Endothelial cell of umbilical vein (primary cell): ENCODE data around the gene SCN10A. TPM values are rescaled to one million over a fixed set of nuclear protein-coding genes. Genes with fewer than 3 reads are reported as not detected.

Source experiments
- BruUV-seq: library from RNA; stranded (reverse); fragments of 400-500 nt; replicated peaks from 2 replicates; lab custom pipeline; 2021; lab: Mats Ljungman, UMichigan
- CTCF ChIA-PET: fragments of 300-600, 350-600 bp; sonication (Branson Sonifier 250); formaldehyde crosslinking; loops from one replicate; lab custom pipeline; 2021; ENCODE audit warnings: antibody characterized with exemption, inconsistent platforms; lab: Charles Lee
- POLR2A ChIA-PET: fragments of 300-600, 350-600 bp; sonication (Branson Sonifier 250); formaldehyde crosslinking; loops from one replicate; lab custom pipeline; 2021; ENCODE audit warnings: antibody characterized with exemption, inconsistent platforms; lab: Charles Lee
- DNase-seq: peaks from one replicate; pipeline ENCODE4 v3.0.0-alpha.2; 2011; ENCODE audit warnings: low read depth, low spot score
- FAIRE-seq: peaks from 2 replicates; lab custom pipeline; 2011; peaks lifted over from hg19 to GRCh38; lab: Jason Lieb, UNC
- H2AFZ ChIP-seq: 2 replicates; pipeline ENCODE4 v1.6.0; 2012; ENCODE audit warnings: low read depth, low read length, control low read depth, inconsistent platforms
- H3K27ac ChIP-seq: 2 replicates; pipeline ENCODE4 v1.5.1; 2011; ENCODE audit warnings: low read depth, mild to moderate bottlenecking, control low read depth, low read length, moderate library complexity; ENCODE audit not compliant: insufficient read depth
- H3K27me3 ChIP-seq, 2 experiments: 2 replicates each; pipeline versions ENCODE4 v1.6.0 to v1.6.1; 2011; ENCODE audit warnings: low read length in 2 of 2, mixed read lengths in 1 of 2; ENCODE audit not compliant: control insufficient read depth in 2 of 2, insufficient read depth in 2 of 2
- H3K36me3 ChIP-seq, 2 experiments: 2 replicates in 1 of 2; 3 replicates in 1 of 2; pipeline ENCODE4 v1.5.1; 2011; ENCODE audit warnings: low read length in 2 of 2, mild to moderate bottlenecking in 1 of 2, moderate library complexity in 1 of 2; ENCODE audit not compliant: control insufficient read depth in 2 of 2, insufficient read depth in 2 of 2; ENCODE audit errors: extremely low read depth in 1 of 2
- H3K4me1 ChIP-seq: 3 replicates; pipeline ENCODE4 v1.5.1; 2011; ENCODE audit warnings: mild to moderate bottlenecking, low read length; ENCODE audit not compliant: control insufficient read depth, insufficient read depth; ENCODE audit errors: extremely low read depth
- H3K4me2 ChIP-seq: 2 replicates; pipeline ENCODE4 v1.6.1; 2011; ENCODE audit warnings: low read length, control low read depth, mixed read lengths; ENCODE audit not compliant: insufficient read depth
- H3K4me3 ChIP-seq, 3 experiments: fragments of 200-600 bp in 1 of 3; sonication (generic), shearing (Covaris generic) in 1 of 3; replicated peaks in 1 of 3; 2 replicates each; pipeline ENCODE4 v1.5.1; 2011 to 2016; ENCODE audit warnings: control low read depth in 3 of 3, low read length in 3 of 3, mild to moderate bottlenecking in 2 of 3, inconsistent platforms in 1 of 3, low read depth in 1 of 3, moderate library complexity in 1 of 3; ENCODE audit not compliant: insufficient read depth in 1 of 3
- H3K79me2 ChIP-seq: 2 replicates; pipeline ENCODE4 v1.6.0; 2012; ENCODE audit warnings: low read length, inconsistent platforms; ENCODE audit not compliant: control insufficient read depth, insufficient read depth
- H3K9ac ChIP-seq: replicated peaks from 2 replicates; pipeline ENCODE3; 2011; ENCODE audit warnings: low read length, control low read depth; ENCODE audit not compliant: insufficient read depth; ENCODE audit errors: extremely low read depth
- H3K9me1 ChIP-seq: replicated peaks from 3 replicates; pipeline ENCODE4 v1.6.0; 2011; ENCODE audit warnings: mild to moderate bottlenecking, low read length; ENCODE audit not compliant: control insufficient read depth, insufficient read depth; ENCODE audit errors: extremely low read depth
- H3K9me3 ChIP-seq: replicated peaks from 2 replicates; pipeline ENCODE4 v1.5.1; 2012; ENCODE audit warnings: low read length, inconsistent platforms; ENCODE audit not compliant: control insufficient read depth, insufficient read depth
- H4K20me1 ChIP-seq: replicated peaks from 2 replicates; pipeline ENCODE3; 2011; ENCODE audit warnings: mild to moderate bottlenecking, low read length; ENCODE audit not compliant: control insufficient read depth, insufficient read depth; ENCODE audit errors: extremely low read depth
- CTCF ChIP-seq, 2 donors: IDR thresholded peaks; 1 replicate in 1 of 2; 2 replicates in 1 of 2; pipeline ENCODE4 v1.5.1; 2011; ENCODE audit warnings: low read length in 2 of 2, mild to moderate bottlenecking in 2 of 2, moderate library complexity in 2 of 2, control low read depth in 1 of 2, inconsistent platforms in 1 of 2, low read depth in 1 of 2; ENCODE audit not compliant: insufficient read depth in 1 of 2; ENCODE audit errors: extremely low read depth in 1 of 2
- EZH2 ChIP-seq: IDR thresholded peaks from 2 replicates; pipeline ENCODE4 v1.6.1; 2012; ENCODE audit warnings: borderline replicate concordance, low read depth, mild to moderate bottlenecking, moderate library complexity, low read length, inconsistent platforms; ENCODE audit not compliant: severe bottlenecking
- FOS ChIP-seq: IDR thresholded peaks from 2 replicates; pipeline ENCODE4 v1.6.1; 2011; ENCODE audit warnings: mild to moderate bottlenecking, low read length, moderate library complexity, borderline replicate concordance; ENCODE audit not compliant: insufficient read depth
- GATA2 ChIP-seq: IDR thresholded peaks from 2 replicates; pipeline ENCODE4 v1.7.0; 2011; ENCODE audit warnings: low read depth, mild to moderate bottlenecking, moderate library complexity, mixed read lengths, low read length; ENCODE audit not compliant: insufficient read length, insufficient read depth
- JUN ChIP-seq: IDR thresholded peaks from 2 replicates; pipeline ENCODE4 v1.6.1; 2011; ENCODE audit warnings: borderline replicate concordance, low read depth; ENCODE audit not compliant: insufficient read length, insufficient read depth
- MAX ChIP-seq: IDR thresholded peaks from 2 replicates; pipeline ENCODE4 v1.6.1; 2011; ENCODE audit not compliant: insufficient read depth, insufficient read length
- MYC ChIP-seq: IDR thresholded peaks from one replicate; pipeline ENCODE4 v1.6.1; 2011; ENCODE audit warnings: mild to moderate bottlenecking, low read depth, low read length
- POLR2A ChIP-seq: IDR thresholded peaks from 2 replicates; pipeline ENCODE4 v1.6.1; 2012; ENCODE audit warnings: low read depth, mild to moderate bottlenecking, control low read depth, low read length
- POLR2AphosphoS5 ChIP-seq: IDR thresholded peaks from 2 replicates; pipeline ENCODE4 v1.6.1; 2012; ENCODE audit warnings: low read depth, mild to moderate bottlenecking, control low read depth, low read length, moderate library complexity; ENCODE audit not compliant: insufficient read depth
- dilution Hi-C: fragments of 300-500 bp; cut with MboI; formaldehyde crosslinking; loops from one replicate; pipeline ENCODE4 v1.15.0; 2019; ENCODE audit warnings: low sequenced_read_pairs; ENCODE audit not compliant: extremely low pct_ligation_motif_present
- intact Hi-C: fragments of 100-400 bp; cut with micrococcal nuclease; formaldehyde crosslinking; loops from one replicate; pipeline ENCODE4 v1.10.0; 2022
- polyA plus RNA-seq, 4 experiments: library from polyadenylated mRNA; depleted of rRNA in 3 of 4; stranded (reverse) in 3 of 4; unstranded in 1 of 4; fragments of >200 nt; gene quantifications; 2 replicates each; pipeline versions ENCODE4 v1.2.1 to v1.2.3, GENCODE V29; 2011 to 2012; ENCODE audit warnings: missing spikeins in 1 of 4
- total RNA-seq: library from RNA; stranded (reverse); gene quantifications from 2 replicates; pipeline ENCODE4 v1.2.3, GENCODE V29; 2021

The SCN10A gene
- total and polyA plus RNA-seq, 2 donors (not counting 3 experiments of a cell fraction or from before 2014, with no cell fraction given): 0.07 TPM; not detected in 1

- no peak for FAIRE-seq
Observed at GRCh38 chr3:38720465-38720864, 95.6 kb downstream of the SCN10A start.

More at GRCh38 chr3:38720465-38720864, 95.6 kb downstream of the SCN10A start:
- BruUV-seq: no TSS peak
- H3K79me2 ChIP-seq: no peaks in the 10 kb centered on the region
- no peaks in the 10 kb centered on the region for H3K27me3 ChIP-seq
- no peak for DNase-seq
- ChIA-PET CTCF (interaction anchor here (2.7 kb wide), 1 partner anchor 19 kb away, joined by 8 read pairs; no protein-coding TSS in a partner anchor), POLR2A (interaction anchor here (0.6 kb wide), 1 partner anchor 49 kb away, joined by 4 read pairs; no protein-coding TSS in a partner anchor)
- intact Hi-C loops: loop anchor here (5.0 to 10.0 kb wide), 2 partner anchors 68 to 424 kb away; no protein-coding TSS in a partner anchor
- peaks cover 43% of the 10 kb centered on the region for H3K4me1 ChIP-seq
- no peaks in the 10 kb centered on the region for H3K9me3 ChIP-seq
- dilution Hi-C loops: no loop called here
- no peaks in the 10 kb centered on the region for H3K36me3 ChIP-seq
- no peak overlapping the region for H3K4me3 ChIP-seq
- H2AFZ ChIP-seq: no peak overlapping the region
- no peaks in the 10 kb centered on the region for H3K9me1 ChIP-seq
- H3K9ac ChIP-seq: no peak overlapping the region
- H3K4me2 ChIP-seq: no peak overlapping the region
- H4K20me1 ChIP-seq: no peaks in the 10 kb centered on the region
- no peak for TF ChIP-seq FOS
- TF ChIP-seq JUN: no peak
- no peak for TF ChIP-seq EZH2
- no peak for TF ChIP-seq POLR2AphosphoS5
- TF ChIP-seq CTCF (IDR thresholded peaks at IDR 0.05; ENCODE audit: extremely low read depth in 1 of 2, insufficient read depth in 1 of 2, low read depth in 1 of 2, low read length in 2 of 2): no peak
- TF ChIP-seq POLR2A: no peak
- no peak for TF ChIP-seq MYC
- TF ChIP-seq MAX: no peak
- TF ChIP-seq GATA2: no peak
- H3K27ac ChIP-seq: no peak overlapping the region
